Stimulated activated CD8-positive, alpha-beta memory T cell treated with anti-CD3 and anti-CD28 coated beads, Interleukin-12 subunit alpha, Interleukin-12 subunit beta, amount 100 ng/mL, for 1 hour (primary cell): Measurements from ENCODE around the gene ANKRD34A.
A peak's percentile ranks its signal among the peaks of the same experiment; 100 is the strongest.

ENCODE experiments used
- DNase-seq: peaks from one replicate; pipeline ENCODE4 v3.0.0-alpha.2; 2020; ENCODE audit warnings: low read depth

Gene ANKRD34A

DNA sequence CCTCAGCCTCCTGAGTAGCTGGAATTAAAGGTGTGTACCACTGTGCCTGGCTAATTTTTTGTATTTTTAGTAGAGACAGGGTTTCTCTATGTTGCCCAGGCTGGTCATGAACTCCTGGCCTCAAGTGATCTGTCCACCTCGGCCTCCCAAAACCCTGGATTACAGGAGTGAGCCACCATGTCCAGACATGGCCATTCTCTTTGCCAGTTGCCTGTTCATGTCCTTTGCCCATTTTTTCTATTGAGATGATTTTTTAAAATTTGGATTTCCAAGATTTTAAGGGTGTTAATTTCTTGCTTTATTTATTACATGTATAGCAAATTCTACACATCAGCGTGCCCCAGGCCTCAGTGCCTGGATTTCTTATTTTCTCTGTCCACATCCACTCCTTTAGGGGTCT is 2.9 kb upstream of the ANKRD34A start:
- DNase-seq: no peak

DNA sequence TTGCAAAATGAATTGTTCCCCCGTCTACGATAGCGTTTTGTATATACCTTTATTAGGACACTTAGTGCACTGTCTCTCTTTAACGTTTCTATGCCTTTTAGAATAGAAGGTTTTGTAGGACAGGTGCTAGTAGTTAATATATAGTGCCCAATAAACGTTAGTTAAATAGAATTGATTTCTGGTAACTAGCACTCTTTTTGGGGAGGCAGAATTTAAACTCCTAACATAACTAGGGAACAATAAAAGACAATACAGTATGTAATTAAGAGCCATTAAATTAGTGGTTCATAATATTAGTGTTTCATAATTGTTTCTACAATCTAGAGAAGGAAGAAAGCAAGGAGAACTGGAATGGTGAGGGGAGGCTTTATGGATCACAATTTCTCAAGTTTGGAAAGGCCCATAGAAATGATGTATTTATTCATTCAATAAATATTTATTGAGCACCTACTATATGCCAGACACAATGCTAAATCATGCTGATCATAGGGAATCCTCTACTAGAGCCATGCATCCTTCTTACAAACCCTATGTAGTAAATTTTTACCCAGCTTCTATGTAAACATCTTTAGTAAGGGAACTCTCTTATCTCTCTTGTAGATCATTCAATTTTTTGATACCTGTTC is 857 bp upstream of the ANKRD34A start:
- DNase-seq: no peak

DNA sequence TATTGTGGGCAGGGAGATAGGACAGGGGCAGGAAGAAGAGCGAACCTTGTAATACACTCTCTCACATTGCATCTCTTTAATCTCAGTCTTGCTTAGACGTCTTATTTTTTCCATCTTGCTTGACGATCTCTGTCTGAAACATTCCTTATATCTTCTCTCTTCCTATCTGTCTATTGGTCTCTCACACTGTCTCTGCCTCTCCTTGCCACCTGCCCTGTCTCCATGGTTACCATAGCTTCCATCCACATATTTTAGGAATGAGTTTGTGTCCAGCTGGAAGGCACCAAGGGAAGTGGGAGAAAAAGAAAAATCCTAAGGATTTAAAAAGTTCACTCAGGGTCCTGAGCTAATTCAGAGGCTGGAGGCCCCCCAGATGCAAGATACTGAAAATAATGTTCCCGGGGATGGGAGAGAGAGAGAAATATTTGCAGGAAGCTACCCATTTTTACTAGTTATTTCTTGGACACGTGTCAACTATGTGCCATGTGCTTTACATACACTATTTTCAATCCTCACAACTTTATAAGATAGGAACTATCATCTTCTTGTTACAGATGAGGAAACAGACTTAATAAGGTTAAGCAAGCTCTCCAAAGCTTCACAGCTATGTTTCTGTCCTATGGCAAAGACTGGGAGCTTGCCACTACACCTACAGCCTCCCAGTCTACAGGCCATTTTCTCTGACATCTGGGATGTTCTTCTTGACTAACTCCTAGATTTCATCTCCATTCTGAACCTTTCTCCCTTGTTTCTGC is 933 bp downstream of the ANKRD34A start:
- DNase-seq: no peak

DNA sequence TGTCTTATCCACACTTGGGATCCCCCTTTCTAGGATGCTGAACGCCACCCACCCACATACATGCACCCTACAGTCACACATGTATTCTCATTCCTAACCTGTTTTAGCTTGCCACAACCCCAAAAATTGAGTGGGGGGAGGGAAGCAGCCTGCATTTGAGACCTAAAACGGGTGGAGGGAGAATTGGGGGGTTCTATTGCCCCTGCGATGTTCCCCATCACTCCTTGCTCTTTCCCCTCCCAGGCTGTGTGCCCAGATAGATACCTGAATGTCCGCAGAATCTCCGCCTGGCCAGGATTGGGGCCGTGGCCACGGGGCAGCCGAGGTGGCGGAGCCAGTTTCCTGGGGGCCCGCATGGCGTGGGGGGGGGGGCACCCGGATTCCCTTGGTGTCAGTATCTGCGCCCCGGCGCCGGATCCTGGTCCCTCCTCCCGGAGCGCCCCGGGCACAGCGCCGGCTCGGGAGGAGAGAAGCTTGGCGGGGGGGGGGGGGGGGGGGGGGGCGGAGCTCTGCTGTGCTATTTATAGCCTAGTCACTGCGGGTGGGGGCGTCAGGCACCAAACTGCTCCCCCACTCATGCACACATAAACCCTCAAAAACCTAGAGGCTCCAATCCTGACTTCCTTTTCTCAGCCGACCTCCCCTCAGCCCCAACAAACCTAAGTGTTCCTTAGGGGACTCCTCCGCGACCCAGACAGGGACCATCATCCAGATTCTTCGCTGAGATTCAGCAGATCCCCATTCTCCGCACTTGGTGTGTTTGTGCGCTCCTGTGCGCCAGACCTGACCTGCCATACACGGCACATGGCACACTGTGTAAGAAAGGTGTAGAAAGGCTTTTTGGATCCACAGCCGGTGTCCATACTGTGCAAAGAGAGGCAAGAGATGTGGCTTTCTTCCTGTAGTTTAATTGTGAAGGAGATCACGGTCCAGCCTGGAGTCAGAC is 1.9 kb downstream of the ANKRD34A start:
- DNase-seq: no peak

DNA sequence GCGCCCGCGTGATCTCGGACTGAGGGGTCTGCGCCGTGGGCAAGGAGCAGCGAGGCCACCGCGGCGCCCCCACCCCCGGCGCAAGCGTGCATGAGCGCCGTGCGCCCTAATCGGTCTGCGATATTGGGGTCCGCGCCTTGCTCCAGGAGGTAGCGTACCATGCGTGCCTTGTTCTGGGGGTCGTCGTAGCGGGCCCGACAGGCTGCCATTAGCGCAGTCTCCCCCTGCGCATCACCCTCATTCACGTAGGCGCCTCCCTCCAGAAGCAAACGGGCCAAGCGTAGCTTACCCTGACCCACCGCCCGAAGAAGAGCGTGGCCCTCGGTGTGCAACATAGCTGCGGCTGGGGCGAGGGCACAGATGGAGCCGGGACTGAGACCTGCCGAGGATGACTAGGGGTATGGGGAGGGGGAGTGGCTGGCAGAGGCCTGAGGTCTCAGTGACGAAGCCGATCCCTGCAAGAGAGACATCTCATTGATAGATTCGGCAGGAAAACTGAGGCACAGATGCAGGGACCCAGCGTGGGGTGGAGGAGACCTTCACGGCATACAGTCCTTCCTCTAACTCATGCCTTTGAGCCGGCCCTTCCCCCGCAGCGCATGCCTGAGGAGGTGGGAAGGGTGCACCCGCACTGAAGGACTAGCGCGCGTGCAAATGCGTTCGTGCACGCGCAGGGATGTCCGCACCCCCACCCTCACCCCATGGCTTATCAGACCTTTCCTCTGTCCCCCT is 2.8 kb downstream of the ANKRD34A start:
- DNase-seq: no peak

DNA sequence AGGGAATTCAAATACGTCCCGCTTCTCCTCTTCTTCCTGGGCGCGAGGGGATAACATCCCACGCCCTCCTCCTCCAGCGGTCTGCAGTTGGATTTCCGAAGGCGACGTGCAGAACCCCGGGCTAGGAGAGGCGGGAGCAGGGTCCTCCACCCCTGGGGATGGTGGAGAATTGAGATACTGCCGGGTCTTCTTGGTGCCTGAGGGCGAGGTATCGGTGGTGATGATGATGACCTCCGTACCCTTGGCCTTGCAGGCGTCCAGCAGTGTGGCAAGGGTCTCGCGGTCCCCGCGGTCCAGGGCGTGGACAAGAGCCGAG is 3.3 kb downstream of the ANKRD34A start:
- no peak for DNase-seq

DNA sequence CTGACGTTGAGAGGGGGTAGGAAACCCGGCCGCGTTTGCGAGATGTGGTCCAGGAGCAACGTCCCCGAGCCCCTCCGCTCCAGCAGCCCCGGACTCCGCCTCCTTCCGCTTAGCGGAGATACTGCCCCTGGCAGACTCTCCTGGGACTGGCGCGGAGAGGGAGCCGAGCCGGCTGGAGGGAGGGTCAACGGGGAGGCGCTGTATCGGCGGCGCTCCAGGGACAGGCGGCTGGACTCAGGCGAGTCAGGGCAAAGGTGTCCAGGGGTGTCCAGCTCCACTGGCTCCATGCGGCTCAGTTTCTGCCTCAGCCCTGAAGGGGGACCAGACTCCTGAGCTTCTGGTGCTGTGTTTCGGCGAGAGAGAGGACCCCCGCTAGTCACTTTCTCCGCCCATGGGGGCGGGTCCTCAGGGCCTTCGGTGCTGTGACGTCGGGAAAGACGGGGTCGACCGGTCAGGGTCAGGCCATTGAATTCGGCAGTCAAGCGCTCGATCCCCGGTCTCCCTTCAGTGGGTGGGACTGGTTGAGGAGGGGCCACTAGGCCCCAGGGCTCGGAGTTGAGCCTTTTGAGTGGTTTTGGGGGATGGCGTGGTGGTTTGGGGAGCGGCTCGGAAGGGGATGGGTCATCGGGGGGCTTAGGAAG is 3.8 kb downstream of the ANKRD34A start:
- no peak for DNase-seq

DNA sequence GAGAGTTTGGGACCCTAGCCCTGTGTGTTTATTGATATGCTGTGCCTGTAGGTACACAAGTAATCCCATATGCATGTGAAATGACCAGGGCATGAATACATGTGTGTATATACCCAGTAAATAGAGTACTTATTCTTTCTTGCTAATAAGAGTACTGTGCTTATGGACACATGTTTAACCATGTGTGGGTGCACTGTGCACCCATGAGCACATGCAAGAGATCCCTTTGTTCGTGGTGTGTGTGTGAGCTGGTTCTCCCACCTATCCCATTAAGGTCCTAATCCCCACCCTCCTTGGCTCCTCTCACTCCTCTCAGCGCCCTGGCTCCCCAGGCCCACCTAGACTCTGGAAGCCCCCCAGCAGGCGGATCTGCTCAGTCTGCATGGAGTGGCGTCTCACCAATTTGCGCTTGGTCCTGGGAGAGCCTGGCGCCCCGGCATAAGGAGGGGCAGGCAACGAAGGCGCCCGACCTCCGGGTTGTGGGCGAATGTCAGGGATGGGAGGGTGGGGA is 4.4 kb downstream of the ANKRD34A start:
- no peak for DNase-seq

DNA sequence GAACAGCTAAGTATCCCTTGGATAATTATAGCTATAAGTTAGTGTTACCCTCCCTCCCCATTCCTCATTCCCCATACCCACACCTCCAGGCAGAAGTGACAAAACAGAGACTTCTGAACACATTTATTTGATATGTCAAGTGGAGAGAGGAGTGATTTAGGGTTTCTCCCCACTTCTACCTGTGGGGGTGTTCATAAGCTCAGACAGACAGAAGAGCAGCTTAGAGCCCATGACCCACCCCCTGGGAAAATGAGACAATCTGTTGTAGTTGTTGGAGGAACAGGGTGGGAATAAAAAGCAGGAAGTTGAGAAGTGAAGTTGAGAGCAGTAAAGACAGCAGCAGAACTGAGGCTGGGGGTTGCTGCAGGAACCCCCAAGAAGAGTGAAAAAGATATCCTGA is 5.0 kb downstream of the ANKRD34A start:
- DNase-seq: no peak

DNA sequence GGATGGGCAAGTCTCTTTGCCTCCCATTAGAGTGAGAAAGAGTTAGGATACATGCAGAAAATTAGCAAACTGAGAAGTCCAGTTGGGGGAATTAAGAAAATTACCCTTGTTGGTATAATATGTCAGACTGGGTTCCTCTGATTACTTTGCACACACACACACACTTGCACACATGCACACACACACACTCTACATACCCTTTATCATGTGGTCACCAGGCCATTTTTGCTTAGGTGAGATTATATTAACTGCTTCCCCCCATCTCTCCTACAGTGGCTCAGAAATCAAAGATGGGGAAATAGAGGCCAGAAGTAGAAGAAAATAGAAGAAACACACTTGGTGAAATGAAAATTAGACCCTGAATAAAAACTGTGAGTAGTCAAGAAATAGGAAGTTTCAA is 5.6 kb downstream of the ANKRD34A start:
- DNase-seq: no peak

DNA sequence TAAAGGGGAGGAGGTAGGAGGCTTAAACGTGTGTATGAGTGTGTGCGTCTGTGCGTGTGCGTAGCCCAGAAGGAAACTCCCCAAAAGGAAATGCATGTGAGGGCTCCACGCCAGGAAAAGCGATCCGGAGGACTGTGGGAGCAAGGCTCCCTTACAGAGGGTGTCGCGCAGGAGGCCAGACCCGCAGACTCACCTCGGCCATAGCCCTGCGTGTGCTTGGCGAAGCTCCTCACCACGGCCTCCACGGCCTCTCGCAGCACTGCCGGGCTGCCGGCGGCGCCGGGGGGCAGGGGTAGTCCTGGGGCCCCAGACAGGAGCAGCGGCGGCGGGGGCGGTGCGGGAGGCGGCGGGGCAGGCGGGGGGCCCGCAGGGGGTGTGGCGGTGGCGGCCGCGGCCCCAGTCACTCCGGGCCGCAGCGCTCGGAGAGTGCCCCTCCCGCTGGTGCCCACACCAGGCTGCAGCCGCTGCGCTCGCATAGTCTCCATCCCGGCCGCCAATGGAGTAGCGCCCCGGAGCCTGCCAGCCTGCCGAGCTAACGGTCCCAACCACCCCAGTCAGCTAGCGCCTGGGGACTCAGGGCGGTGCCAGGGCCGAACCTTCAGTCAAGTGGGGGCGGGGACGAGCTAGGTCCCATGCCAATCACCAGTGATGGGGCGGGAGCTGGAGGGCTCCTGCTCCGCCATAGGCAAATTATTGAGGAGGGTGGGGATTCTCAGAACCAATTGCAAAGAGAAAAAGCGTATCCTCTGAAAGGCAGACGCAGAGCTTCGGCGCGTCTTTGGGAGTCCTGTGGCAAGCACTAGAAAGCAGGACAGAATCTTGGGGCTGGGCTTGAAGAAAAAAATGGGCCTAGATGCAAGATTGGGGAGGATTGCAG is 6.7 kb downstream of the ANKRD34A start, which contains the start of gene LIX1L:
LIX1L (minus strand) TSS at position 575 of the 877 bp plus-strand sequence; CDS start at position 485, 90 bp downstream.
- DNase-seq: peak; percentile 89

DNA sequence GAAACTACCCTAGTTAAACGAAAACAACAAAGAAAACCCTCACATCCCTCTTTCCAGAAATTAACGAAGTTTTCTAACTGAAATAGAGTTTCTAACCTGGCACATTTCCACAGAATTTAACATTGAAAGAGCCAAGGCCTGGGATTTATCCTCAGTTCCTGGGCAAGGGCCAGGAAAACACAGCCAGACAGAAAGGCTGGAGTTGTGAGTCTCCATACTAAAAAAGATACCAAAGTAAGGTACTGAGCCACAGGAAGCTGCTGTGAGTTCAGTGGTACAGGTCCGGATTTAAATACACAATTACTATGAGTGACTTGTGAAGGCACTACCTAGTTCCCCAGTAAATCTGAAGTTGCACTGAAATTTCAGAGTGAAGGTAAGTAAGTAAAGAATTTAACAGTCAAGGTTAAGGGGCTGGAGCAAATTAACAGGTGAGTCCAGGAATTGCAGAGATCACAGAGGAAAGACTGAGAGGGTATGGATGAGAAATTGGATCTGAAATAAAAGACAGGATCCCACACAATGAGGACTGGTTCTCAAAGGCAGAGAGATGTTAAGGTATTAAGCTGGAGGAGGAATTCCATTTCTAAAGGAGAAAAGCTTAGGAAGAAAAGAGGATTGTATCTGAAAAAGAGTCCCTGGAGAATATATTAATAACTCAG is 7.5 kb downstream of the ANKRD34A start:
- DNase-seq: no peak

DNA sequence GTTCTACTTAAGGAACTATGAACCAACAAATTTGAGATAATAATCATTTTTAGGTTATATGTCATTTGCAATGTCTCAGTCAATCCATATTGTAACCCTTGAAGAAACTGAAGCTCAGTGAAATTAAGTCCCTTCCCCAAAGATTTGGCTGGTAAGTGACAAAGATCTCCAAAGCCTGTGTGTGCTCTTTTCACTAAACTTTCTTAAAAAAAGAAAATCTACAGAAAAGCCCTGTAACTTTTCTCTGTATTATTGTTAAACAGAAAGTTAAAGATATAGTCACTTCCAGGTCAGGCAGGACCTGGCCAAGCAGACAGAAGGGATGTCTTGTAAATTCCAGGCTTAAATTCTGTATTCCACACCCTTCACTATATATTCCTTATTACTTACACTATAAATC is 8.0 kb downstream of the ANKRD34A start:
- DNase-seq: no peak

DNA sequence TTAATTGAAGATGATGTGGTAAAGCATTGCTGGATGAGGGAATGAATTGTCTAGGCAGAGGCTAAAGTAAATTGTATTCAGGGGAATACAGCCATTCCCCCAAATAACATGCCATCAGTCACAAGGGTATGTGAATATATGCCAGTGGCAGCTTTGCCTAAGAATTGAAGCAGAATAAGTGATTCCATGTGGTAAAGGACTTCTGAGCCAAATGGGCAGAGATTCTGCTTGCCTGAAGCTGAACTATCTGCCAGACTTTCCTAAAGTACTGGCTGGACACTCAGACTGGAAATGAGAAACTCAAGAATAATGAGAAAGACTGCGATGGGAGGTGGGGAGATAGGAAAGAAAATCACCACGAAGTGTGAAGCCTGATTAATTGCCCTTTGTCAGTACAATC is 8.9 kb downstream of the ANKRD34A start:
- no peak for DNase-seq

DNA sequence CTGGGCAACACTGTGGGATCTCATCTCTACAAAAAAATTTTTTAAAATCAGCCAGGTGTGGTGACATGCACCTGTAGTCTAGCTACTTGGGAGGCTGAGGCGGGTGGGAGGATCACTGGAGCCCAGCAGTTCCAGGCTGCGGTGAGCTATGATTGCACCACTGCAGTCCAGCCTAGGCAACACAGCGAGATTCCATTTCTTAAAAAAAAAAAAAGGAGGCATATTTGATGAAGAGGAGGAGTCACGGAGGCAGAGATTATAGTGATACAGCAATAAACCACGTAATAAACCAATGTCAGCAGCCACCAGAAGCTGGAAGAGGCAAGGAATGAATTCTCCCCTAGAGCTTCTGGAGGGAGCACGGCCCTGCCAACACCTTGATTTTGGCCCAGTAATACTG is 10.5 kb downstream of the ANKRD34A start:
- DNase-seq: no peak

DNA sequence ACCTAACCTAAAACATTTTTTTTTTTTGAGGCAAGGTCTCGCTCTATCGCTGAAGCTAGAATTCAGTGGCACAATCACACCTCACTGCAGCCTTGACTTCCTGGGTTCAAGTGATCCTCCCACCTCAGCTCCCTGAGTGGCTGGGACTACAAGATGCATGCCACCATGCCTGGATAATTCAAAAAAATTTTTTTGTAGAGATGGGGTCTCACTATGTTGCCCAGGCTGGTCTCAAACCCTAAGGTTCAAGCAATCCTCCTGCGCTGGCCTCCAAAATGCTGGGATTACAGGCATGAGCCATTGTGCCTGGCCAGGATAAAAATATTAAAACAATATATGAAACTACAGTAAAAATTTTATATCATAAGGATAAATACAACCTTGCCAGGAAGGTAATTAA is 11.5 kb downstream of the ANKRD34A start:
- no peak for DNase-seq

DNA sequence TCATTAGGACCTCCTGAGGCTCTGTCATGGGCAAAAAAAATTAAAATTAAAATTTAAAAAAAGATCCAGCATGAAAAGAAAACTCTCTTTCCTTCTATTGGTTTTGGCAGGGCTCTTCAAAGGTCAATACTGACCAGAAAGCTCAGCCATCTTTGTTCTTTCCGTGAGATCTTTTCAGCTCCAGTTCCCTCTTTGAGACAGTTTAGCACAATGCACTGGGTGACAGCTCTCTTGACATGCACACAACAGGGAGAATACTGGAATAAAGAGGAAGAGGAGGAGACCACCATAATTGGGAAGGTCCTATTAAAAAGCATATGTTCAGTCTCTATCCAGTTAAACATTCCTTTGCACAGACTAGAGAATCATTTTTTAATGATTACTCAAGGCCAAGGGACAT is 12.8 kb downstream of the ANKRD34A start:
- DNase-seq: no peak

DNA sequence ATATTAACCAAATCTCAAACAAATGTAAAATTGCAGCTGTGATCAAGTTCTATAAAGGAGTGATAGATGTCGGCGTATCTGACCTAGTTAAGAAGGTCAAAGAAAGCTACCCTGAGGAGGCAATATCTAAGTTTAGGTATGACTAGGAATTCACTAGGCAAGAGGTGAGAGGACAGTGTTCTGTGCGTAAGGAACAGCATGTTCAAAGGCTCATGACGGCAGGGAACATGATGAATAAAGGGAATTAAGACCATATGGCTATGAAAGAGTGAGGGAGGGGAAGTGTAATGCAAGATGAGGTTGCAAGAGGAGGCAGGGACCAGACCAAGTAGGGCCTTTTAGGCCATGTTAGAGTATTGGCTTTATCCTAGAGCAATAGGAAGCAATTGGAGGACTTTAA is 15.2 kb downstream of the ANKRD34A start:
- no peak for DNase-seq

DNA sequence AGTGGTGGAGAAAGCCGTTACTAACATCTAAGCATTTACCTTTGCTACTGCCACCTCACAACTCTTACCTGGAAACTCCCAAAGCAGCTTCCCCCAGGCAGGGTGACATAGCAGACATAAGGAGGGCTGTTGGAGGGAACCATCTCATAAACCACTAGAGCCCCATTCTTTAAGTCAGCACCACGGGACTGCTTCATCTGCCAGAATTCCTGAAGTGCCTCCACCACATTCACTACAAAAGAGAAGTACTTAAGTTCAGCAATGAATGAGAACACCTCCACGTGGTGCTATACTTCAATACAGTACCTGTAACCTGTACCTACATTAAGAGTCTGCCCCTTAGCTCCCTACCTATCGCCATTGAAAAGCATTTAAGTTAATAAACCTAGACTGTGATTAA is 16.8 kb downstream of the ANKRD34A start:
- no peak for DNase-seq

DNA sequence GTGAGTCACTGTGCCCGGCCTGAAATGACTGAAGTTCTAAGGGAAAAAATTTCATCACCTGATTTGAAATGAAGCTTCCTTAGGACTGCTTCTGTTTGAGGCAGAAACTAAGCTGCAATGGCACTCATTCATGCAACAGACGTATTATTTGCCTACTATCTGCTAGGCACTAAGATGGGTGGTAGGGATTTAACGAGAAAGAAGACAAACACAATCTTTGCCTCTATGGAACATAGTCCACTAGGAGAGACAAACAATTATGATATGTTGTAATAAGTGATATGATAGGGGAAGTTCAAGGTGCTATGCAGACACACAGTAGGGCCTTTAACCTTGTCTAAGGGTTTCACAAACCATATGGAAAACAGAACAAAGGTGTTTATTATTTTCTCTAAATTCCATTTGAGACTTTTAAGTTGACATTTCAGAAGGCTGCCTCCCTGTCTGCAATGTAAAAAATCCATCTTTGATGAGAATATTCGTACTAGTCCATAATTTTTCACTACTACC is 17.8 kb downstream of the ANKRD34A start:
- no peak for DNase-seq
